Esophagus (tissue), 2 donors: ENCODE results near the gene RND3. TPM values are rescaled to one million over a fixed set of nuclear protein-coding genes. Genes with fewer than 3 reads are reported as not detected.

Experiments used
- H3K27ac ChIP-seq, 2 donors: one replicate each; pipeline ENCODE4 v1.5.1; 2013; ENCODE audit warnings: low read depth in 2 of 2, mild to moderate bottlenecking in 2 of 2, inconsistent platforms in 1 of 2, low read length in 1 of 2, moderate library complexity in 1 of 2
- H3K27me3 ChIP-seq, 2 donors: one replicate each; pipeline ENCODE4 v1.6.1; 2013; ENCODE audit warnings: low read length in 2 of 2, control low read depth in 1 of 2, mild to moderate bottlenecking in 1 of 2; ENCODE audit not compliant: insufficient read depth in 2 of 2, control insufficient read depth in 1 of 2
- H3K36me3 ChIP-seq, 2 donors: one replicate each; pipeline ENCODE4 v1.6.1; 2013; ENCODE audit warnings: low read length in 1 of 2; ENCODE audit not compliant: control insufficient read depth in 2 of 2, insufficient read depth in 2 of 2
- H3K4me1 ChIP-seq, 2 donors: one replicate each; pipeline ENCODE4 v1.6.1; 2013; ENCODE audit warnings: low read length in 1 of 2; ENCODE audit not compliant: control insufficient read depth in 2 of 2, insufficient read depth in 2 of 2
- H3K4me3 ChIP-seq, 2 donors: one replicate each; pipeline ENCODE4 v1.5.1; 2013; ENCODE audit warnings: low read length in 2 of 2, mild to moderate bottlenecking in 2 of 2, low read depth in 1 of 2, moderate library complexity in 1 of 2
- H3K9me3 ChIP-seq, 2 donors: one replicate each; pipeline ENCODE4 v1.6.1; 2013; ENCODE audit warnings: mild to moderate bottlenecking in 2 of 2, low read depth in 1 of 2, low read length in 1 of 2, moderate library complexity in 1 of 2; ENCODE audit not compliant: control insufficient read depth in 2 of 2, insufficient read depth in 1 of 2
- WGBS, 2 donors: extraction: QIAGEN DNeasy Blood & Tissue Kit; methylation state at CpG; one replicate each; pipeline ENCODE4 v1.1.7; 2013; 5-methylcytosine and 5-hydroxymethylcytosine counted together
- polyA plus RNA-seq, 2 donors: library from polyadenylated mRNA; stranded (reverse); fragments of 200-250 nt; gene quantifications; one replicate each; pipeline ENCODE4 v1.2.3, GENCODE V29; 2013
- donor health status: healthy with polysubstance abuse.
- donor health status: Bipolar disorder and iron deficiency.

RND3 gene
- polyA plus RNA-seq, 2 donors: 47.6 to 151 TPM

DNA sequence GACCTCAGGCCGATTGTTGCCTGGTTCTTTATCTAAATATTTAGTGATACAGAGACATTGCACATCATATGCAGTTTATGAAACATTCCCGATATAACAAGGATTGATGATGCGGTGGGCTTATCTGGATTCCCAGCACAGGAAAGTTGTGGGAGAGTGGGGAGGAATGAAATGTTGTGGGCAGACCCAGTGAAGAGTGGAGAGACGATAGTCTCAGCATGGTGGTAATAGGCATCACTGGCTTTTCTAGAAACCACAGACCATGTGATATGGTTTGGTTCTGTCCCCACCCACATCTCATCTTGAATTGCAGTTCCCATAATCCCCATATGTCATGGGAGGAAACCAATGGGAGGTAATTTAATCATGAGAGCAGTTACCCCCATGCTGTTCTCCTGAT is 34.8 kb upstream of the RND3 start:
- WGBS, 2 donors: 89 to 91% methylated on average over 4 of the region's 4 CpGs
- Histone ChIP-seq H3K4me1 (peaks cover 0 to 3% of the 10 kb centered on the region in 2 donors), H3K9me3 (no peaks in the 10 kb centered on the region), H3K36me3 (no peaks in the 10 kb centered on the region), H3K4me3 (no peak overlapping the region), H3K27ac (no peak overlapping the region), H3K27me3 (no peaks in the 10 kb centered on the region)

DNA sequence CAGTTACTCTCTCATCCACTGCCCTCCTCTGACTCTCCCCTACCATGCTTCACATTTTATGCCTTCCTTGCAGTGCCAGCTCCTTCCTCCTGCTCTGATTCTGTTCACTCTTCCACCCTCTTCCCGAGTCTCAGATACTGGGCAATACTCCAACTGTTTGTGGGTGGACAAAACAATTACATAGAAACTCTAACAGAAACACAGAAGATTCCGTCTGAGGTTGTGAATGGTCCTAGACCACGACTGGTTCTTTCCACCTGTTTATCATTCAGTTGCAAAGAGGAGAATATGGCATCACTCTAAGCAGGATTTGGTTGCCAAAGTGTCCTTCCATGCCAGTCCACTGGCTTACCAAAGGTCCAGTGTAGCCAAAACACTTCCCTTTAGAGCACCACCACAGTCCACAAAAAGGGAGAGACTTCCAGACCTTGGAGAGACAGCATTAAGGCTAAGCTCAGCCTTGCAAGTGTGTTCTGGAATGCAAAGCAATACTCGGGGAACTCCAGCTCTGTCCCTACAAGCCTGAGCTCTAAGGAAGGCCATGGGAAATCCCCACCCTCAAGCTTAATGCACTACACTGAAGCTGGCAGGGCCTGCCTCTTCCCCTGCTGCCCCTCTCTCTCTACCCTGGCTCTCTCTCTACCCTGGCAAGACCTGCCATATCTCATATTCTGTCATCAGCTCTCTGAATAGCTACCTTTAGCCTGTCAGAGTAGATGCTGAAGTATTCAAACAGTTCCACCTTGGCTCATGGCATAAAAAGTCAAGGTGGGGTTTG is 33.6 kb upstream of the RND3 start:
- H3K27me3 ChIP-seq: no peaks in the 10 kb centered on the region
- peak overlapping the region; percentile 68 to 78 for H3K27ac ChIP-seq
- WGBS, 2 donors: 20 to 41% methylated on average over 4 of the region's 4 CpGs
- H3K9me3 ChIP-seq: no peaks in the 10 kb centered on the region
- no peak overlapping the region for H3K4me3 ChIP-seq
- no peaks in the 10 kb centered on the region for H3K36me3 ChIP-seq
- H3K4me1 ChIP-seq: peaks cover 0 to 3% of the 10 kb centered on the region in 2 donors

DNA sequence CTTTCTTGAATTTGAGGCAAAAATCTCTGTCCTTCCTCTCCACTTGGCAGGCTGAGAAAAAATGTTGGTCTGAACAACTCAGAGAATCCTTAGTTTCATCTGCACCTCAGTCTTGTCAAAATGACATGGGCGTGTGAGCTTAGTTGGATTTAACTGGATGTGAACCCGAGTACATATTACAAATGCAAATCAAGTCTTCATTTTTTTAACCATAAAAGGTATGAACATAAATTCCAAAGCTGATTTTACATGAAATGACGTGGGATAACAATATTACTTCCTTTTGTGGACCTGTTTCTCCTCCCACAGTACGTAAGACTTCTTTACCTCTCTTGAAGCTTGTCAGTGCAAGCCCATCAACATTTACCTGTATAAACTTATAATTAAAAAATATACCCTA is 32.6 kb upstream of the RND3 start:
- 47% methylated on average over 4 of the region's 4 CpGs for WGBS, 2 donors
- H3K27ac ChIP-seq: no peak overlapping the region
- H3K36me3 ChIP-seq: no peaks in the 10 kb centered on the region
- H3K27me3 ChIP-seq: no peaks in the 10 kb centered on the region
- H3K4me1 ChIP-seq: peaks cover 0 to 3% of the 10 kb centered on the region in 2 donors
- no peaks in the 10 kb centered on the region for H3K9me3 ChIP-seq
- no peak overlapping the region for H3K4me3 ChIP-seq

DNA sequence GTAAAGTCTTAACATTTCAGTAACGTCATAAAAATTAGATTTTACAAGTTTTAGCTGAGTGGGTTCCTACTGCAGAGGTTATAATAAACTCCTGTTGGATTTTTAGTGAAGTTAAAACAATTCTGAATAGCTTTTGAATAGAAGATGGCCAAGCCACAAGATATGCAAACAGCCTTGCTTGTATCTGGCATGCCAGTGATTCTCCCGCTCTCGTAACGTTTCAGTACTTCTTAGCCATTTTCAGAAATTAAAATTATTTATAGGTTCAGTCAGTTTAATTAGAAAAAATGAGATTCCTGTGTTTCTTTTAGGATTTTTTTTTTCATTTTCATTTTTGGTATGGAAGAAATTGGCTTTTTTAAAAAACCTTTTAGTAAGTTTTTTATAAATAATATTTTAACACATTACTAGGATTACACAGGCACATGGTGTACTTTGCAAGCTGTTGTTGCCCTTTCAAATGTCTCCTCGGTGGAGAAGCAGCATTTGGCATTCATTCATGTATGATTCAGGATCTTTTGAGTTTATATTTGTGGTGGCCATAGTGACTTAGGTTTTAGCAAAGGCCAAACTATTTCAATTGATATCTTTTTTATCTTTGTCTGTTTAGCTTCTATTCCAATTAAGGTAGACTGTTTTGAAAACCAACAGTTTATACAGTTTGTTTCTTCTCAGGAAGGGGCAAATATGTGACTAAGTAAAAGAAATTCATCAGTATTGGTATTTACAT is 30.6 kb upstream of the RND3 start:
- no peaks in the 10 kb centered on the region for H3K9me3 ChIP-seq
- H3K27ac ChIP-seq: no peak overlapping the region
- H3K4me3 ChIP-seq: no peak overlapping the region
- no peaks in the 10 kb centered on the region for H3K27me3 ChIP-seq
- H3K4me1 ChIP-seq: peaks cover 0 to 3% of the 10 kb centered on the region in 2 donors
- 62 to 70% methylated on average over 5 of the region's 5 CpGs for WGBS, 2 donors
- no peaks in the 10 kb centered on the region for H3K36me3 ChIP-seq

DNA sequence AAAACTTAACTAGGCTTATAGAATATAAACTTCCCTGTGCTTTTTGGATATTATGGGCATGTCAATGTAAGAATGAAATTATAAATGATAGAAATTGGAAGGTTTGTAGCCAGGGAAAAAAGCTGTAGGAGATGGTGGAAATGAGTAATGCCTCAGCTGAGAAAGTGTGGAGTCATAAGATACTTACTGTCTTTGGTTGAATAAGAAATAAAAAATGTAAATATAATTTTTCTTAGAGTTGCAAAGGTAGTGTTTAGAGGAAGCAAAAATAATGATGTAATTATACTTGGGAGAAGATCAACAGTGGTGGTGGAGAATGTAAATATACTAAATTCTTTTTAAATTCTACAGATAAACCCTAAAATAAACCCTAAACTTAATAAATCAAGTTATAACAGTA is 26.2 kb upstream of the RND3 start:
- H3K36me3 ChIP-seq: no peaks in the 10 kb centered on the region
- no peak overlapping the region for H3K27ac ChIP-seq
- H3K9me3 ChIP-seq: no peaks in the 10 kb centered on the region

DNA sequence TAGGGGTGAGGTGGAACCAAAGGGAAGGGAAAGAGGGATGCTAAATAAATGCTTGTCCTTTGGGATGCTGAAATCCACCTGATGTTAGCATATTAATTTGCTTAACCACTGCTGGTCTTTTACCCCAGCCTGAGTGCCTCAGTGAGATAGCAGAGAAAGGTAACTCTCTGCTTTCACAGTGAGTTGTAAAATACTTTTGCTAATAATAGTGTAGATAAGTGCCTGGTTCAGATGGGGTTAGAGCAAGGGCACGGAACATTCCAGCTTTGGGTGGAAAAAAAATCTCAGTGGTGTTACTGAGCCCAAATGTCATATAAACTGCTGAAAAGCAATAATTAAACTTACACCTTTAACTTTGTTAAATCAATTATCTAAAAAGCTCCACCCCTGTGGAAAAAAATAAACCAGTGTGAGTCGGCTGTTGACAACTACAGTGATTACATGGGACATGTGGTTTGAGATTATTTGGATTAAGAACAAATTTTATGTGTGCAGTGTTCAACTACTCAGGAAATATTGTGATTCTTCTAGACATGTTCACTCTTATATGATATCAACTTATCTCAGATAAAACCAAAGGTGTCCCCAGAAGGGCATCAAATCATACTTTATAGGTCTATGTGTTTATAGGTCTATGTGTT is 21.1 kb upstream of the RND3 start:
- H3K36me3 ChIP-seq: no peaks in the 10 kb centered on the region
- H3K4me1 ChIP-seq: no peaks in the 10 kb centered on the region
- H3K27me3 ChIP-seq: no peaks in the 10 kb centered on the region
- H3K4me3 ChIP-seq: no peak overlapping the region
- WGBS, 2 donors: 53 to 58% methylated on average over 2 of the region's 2 CpGs
- no peak overlapping the region for H3K27ac ChIP-seq
- no peaks in the 10 kb centered on the region for H3K9me3 ChIP-seq

More for the DNA sequence above, 26.2 kb upstream of the RND3 start:
- Histone ChIP-seq H3K4me1 (no peaks in the 10 kb centered on the region), H3K4me3 (no peak overlapping the region), H3K27me3 (no peaks in the 10 kb centered on the region)

DNA sequence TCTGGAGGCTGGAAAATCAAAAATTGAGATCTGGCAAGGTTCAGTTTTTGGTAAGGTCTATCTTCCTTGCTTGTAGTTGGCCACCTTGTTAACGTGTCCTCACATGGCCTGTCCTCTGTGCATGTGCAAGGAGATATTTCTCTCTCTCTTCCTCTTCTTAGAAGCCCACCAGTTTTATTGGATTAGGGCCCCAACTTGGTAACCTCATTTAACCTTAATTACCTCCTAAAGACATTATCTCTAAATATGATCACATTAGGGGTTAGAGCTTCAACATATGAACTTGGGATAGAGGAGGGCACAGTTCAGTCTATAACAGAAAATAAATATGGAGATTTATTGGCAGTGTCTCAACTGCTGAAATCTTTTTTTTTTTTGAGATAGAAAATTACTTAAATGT is 19.6 kb upstream of the RND3 start:
- Histone ChIP-seq H3K4me1 (no peaks in the 10 kb centered on the region), H3K27me3 (no peaks in the 10 kb centered on the region), H3K9me3 (no peaks in the 10 kb centered on the region), H3K27ac (no peak overlapping the region), H3K4me3 (no peak overlapping the region), H3K36me3 (no peaks in the 10 kb centered on the region)
- WGBS, 2 donors: 69 to 82% methylated on average over 1 of the region's 1 CpG

DNA sequence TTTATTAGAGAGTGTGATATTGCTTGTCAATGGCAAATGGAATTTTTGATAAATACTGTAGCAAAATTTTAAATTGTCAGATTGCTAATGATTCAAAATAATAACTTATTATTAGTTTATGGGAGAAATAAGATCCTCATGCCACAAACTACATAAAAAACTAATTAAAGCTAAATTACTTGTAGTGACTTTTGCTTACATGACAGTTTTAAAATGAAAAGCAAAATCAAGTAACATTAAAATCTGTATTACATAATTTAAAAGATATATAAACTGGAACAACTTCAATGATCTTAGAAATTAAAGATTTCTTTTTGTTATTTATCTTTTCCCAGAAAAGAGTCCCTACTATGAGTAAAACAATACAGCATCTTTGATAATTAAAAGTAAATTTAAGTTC is 17.7 kb upstream of the RND3 start:
- Histone ChIP-seq H3K36me3 (no peaks in the 10 kb centered on the region), H3K27me3 (no peaks in the 10 kb centered on the region), H3K27ac (no peak overlapping the region), H3K9me3 (no peaks in the 10 kb centered on the region), H3K4me1 (no peaks in the 10 kb centered on the region), H3K4me3 (no peak overlapping the region)

DNA sequence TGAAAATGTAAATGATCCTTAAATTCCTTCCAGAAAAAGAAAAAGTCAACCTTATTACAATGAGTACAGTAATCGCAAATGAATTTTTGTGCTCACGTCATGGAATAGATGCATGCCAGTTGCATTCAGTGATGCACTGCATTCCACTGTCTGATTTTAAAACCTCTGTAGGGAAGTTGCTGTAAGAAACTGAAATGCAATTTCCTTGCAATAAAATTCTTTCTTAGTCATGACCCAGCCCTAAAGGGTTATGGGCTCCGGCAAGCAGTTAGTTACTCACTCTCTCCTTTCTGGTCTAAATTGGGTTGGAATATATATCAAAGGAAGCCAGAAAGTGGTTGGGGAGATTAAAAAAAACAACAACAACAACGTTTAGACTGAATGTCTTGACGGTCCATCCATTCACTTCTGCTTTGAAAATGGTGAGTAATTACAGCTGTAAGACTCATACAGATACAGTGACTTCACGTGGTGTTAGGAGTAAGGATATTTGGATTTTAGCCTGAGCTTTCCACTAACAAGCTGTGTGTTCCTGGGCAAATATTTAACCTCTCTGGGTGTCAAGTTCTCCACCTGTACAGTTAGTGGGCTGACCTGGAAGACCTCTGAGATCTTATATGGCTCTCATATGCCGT is 8.6 kb upstream of the RND3 start:
- Histone ChIP-seq H3K27me3 (no peaks in the 10 kb centered on the region), H3K4me1 (no peaks in the 10 kb centered on the region), H3K9me3 (no peaks in the 10 kb centered on the region), H3K4me3 (no peak overlapping the region), H3K27ac (no peak overlapping the region), H3K36me3 (no peaks in the 10 kb centered on the region)
- WGBS, 2 donors: 45 to 49% methylated on average over 7 of the region's 7 CpGs
